GM18858 (cell line): Measurements from ENCODE around the gene FOCAD.

ENCODE experiments used
- ATAC-seq: cut with Tn5 transposase; IDR thresholded peaks from one replicate; pipeline ENCODE4 v1.9.1; 2021; ENCODE audit not compliant: unreplicated experiment

Gene FOCAD

GRCh38 chr9:20681467-20681866, 2.6 kb upstream of the FOCAD start:
- ATAC-seq = no peak

GRCh38 chr9:20683351-20684034, 566 bp upstream of the FOCAD start:
- no peak for ATAC-seq

GRCh38 chr9:20684875-20685696, 1.0 kb downstream of the FOCAD start:
- ATAC-seq = no peak

- no peak for ATAC-seq
Measured at GRCh38 chr9:20685769-20686168, 1.7 kb downstream of the FOCAD start.

GRCh38 chr9:20689833-20690232, 5.8 kb downstream of the FOCAD start:
- ATAC-seq = no peak

GRCh38 chr9:20692554-20692953, 8.5 kb downstream of the FOCAD start:
- ATAC-seq = no peak

GRCh38 chr9:20693068-20693467, 9.0 kb downstream of the FOCAD start:
- ATAC-seq = no peak

GRCh38 chr9:20694248-20694647, 10.2 kb downstream of the FOCAD start:
- ATAC-seq = no peak

- ATAC-seq = no peak
Measured at GRCh38 chr9:20697021-20697719, 13.1 kb downstream of the FOCAD start.

- no peak for ATAC-seq
Measured at GRCh38 chr9:20698782-20699181, 14.7 kb downstream of the FOCAD start.

GRCh38 chr9:20701060-20701459, 17.0 kb downstream of the FOCAD start:
- ATAC-seq = no peak

- no peak for ATAC-seq
Measured at GRCh38 chr9:20702570-20702969, 18.5 kb downstream of the FOCAD start.

GRCh38 chr9:20703146-20703545, 19.1 kb downstream of the FOCAD start:
- ATAC-seq = no peak

GRCh38 chr9:20707708-20708107, 23.6 kb downstream of the FOCAD start:
- no peak for ATAC-seq

GRCh38 chr9:20713172-20713571, 29.1 kb downstream of the FOCAD start:
- no peak for ATAC-seq

- no peak for ATAC-seq
Measured at GRCh38 chr9:20714442-20715415, 30.7 kb downstream of the FOCAD start.

- no peak for ATAC-seq
Measured at GRCh38 chr9:20722221-20722620, 38.2 kb downstream of the FOCAD start.

GRCh38 chr9:20725675-20726074, 41.6 kb downstream of the FOCAD start:
- no peak for ATAC-seq

GRCh38 chr9:20726144-20726543, 42.1 kb downstream of the FOCAD start:
- ATAC-seq = no peak

GRCh38 chr9:20728493-20729220, 44.6 kb downstream of the FOCAD start:
- ATAC-seq = no peak
